ENCODE measurements around the gene ANO2. TPM values are rescaled to one million over a fixed set of nuclear protein-coding genes. Genes with fewer than 3 reads are reported as not detected.

Gene ANO2
- total RNA-seq, 4 donors from 2014 or later, result 4.0 to 17.9 (median 5.1) TPM

DNA sequence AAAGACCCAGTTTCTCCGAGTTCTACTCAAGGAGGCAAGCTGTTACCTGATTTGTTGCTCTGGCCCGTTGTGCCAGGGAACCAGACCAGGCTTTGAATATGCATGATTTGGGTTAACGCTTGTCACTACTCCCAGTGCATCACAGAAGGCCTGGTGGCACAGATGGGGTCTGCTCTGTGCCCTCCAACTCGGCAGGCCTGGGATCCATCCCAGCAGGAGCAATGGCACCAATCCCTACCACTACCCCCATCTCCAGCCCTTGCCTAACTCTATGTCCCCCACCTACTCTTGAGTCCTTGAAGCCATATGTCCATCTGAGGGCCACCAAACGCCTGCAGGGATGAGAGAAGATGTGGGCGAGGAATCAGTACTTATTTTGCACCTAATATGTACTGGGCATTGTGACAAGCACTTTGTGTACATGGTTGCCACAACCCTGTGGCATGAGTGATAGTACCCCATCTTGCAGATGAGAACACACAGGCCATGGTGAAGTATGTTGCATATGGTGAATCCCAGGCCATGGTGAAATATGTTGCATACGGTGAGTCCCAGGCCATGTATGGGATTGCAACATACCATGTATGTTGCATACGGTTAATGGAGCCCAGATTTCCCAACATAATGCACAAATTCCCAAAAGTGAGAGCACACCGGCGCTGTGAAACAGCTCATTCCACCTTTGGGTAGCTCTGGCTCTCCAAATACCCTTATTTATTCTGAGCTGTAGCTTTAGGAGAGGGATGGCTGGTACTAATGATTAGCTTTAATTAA, 410.4 kb downstream of the ANO2 start:
- DNase-seq (ENCODE audit: extremely low spot score), result peak; percentile 83
- intact Hi-C loops (cut with DNase I), result no loop called here
- Histone ChIP-seq H3K27me3 (no peaks in the 10 kb centered on the region), H3K9me3 (peaks cover 0 to 3% (median 0%) of the 10 kb centered on the region in 4 donors), H3K27ac (replicated peaks in 1 of 4) (no peak overlapping the region), H3K36me3 (no peaks in the 10 kb centered on the region), H3K4me1 (no peaks in the 10 kb centered on the region), H3K4me3 (no peak overlapping the region)
- WGBS, result 90% methylated on average over 10 of the region's 10 CpGs
- no peak for TF ChIP-seq EP300 (IDR thresholded peaks at IDR 0.05)
- TF ChIP-seq, protein P1, sequence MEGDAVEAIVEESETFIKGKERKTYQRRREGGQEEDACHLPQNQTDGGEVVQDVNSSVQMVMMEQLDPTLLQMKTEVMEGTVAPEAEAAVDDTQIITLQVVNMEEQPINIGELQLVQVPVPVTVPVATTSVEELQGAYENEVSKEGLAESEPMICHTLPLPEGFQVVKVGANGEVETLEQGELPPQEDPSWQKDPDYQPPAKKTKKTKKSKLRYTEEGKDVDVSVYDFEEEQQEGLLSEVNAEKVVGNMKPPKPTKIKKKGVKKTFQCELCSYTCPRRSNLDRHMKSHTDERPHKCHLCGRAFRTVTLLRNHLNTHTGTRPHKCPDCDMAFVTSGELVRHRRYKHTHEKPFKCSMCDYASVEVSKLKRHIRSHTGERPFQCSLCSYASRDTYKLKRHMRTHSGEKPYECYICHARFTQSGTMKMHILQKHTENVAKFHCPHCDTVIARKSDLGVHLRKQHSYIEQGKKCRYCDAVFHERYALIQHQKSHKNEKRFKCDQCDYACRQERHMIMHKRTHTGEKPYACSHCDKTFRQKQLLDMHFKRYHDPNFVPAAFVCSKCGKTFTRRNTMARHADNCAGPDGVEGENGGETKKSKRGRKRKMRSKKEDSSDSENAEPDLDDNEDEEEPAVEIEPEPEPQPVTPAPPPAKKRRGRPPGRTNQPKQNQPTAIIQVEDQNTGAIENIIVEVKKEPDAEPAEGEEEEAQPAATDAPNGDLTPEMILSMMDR (IDR thresholded peaks at IDR 0.05), result no peak
- no peak for TF ChIP-seq POLR2A (IDR thresholded peaks at IDR 0.05; ENCODE audit: low read depth)
- no peak for TF ChIP-seq POLR2AphosphoS5 (IDR thresholded peaks at IDR 0.05)

DNA sequence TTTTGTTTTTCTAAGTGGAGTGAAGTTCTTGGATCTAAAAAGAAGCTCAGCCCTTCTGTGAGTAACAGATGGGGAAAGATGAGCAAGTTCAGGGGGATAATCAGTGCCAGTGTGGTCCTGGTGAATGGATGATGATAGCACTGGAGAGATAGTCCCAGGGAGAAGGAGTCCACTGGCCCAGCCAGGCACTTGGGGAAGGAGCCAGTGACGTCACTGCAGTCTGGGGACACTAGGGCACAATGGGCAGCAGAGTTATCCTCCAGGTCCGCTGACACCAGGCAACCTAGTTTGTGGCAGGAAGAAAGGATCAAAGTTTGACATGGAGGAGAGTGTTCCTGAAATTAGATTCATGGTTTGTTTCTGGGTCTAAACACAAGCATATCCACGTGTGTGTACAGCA, 411.7 kb downstream of the ANO2 start:
- intact Hi-C loops (cut with DNase I), result no loop called here
- Histone ChIP-seq H3K4me1 (no peaks in the 10 kb centered on the region), H3K4me3 (no peak overlapping the region), H3K27ac (replicated peaks in 1 of 4) (no peak overlapping the region), H3K9me3 (peaks cover 0 to 3% (median 0%) of the 10 kb centered on the region in 4 donors), H3K27me3 (no peaks in the 10 kb centered on the region), H3K36me3 (no peaks in the 10 kb centered on the region)
- 90% methylated on average over 3 of the region's 3 CpGs for WGBS
- TF ChIP-seq POLR2A (IDR thresholded peaks at IDR 0.05; ENCODE audit: low read depth) (no peak), POLR2AphosphoS5 (IDR thresholded peaks at IDR 0.05) (no peak), EP300 (IDR thresholded peaks at IDR 0.05) (no peak)
- TF ChIP-seq, protein P1 (IDR thresholded peaks at IDR 0.05), result no peak
- DNase-seq (ENCODE audit: extremely low spot score), result peak; percentile 62

DNA sequence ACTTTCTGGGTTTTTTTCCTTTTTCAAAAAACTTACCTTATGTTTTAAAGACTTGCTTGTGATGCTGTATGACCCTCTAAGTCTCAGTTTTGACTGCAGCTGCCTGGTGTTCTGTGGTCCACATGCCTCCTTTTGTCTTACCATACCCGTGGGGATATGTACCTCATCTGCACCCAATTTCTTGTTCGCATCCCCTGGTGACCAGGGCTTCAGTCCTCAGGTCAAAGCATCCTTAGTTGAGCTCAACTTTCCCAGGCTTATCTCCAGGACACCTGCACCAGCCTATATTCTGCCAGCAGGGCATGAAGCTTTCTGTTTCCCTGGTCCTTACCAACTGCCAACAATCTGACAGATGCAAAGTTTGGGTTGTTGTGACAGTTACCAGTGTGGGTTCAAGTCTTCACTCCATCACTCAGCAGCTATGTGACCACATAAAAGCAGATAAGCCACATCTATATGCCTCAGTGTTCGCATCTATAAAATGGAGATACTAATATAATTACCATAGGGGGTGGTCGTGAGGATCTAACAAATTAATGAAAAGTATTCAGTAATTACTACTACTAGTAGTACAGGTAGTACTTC, 419.2 kb downstream of the ANO2 start:
- intact Hi-C loops (cut with DNase I), result no loop called here
- no peak for TF ChIP-seq POLR2A (IDR thresholded peaks at IDR 0.05; ENCODE audit: low read depth)
- TF ChIP-seq, protein P1 (IDR thresholded peaks at IDR 0.05), result no peak
- TF ChIP-seq EP300 (IDR thresholded peaks at IDR 0.05), result no peak
- TF ChIP-seq POLR2AphosphoS5 (IDR thresholded peaks at IDR 0.05), result no peak
- no peak overlapping the region for H3K27ac ChIP-seq (replicated peaks in 1 of 4)
- H3K4me1 ChIP-seq, result no peaks in the 10 kb centered on the region
- no peak overlapping the region for H3K4me3 ChIP-seq
- WGBS, result 85% methylated on average over 4 of the region's 4 CpGs
- no peaks in the 10 kb centered on the region for H3K9me3 ChIP-seq
- DNase-seq (ENCODE audit: extremely low spot score), result peak; percentile 78
- no peaks in the 10 kb centered on the region for H3K27me3 ChIP-seq
- H3K36me3 ChIP-seq, result no peaks in the 10 kb centered on the region

DNA sequence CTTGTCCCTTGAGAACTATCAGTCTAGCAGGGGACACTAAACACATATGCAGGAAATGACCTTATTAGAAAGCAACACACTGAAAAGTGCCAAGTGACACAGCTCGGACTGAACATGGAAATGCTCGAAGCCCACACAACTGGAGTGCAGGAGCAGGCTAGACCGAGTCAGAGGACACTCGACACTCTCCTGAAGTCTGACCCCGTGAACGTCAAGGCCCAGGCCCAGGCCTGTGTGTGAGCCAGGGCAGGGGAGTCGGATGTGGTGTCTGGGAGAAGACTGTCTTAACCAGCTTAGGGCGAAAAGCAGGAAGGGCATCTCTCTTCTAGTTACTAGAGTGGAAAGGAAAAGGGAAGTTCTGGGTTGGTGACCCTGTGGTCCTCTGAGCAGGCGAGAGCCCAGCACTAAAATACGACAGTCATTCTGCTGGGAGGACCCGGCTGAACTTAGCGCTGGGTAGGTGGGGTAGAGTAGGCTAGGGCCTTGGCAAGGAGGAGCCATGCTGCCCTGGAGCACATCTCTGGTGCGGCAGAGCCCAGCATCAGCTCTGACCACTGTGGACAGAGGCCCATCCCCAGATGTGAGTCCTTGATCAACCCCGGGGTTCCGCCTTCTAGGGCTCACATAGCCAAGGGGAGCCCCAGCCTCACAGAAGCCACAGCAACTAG, 420.2 kb downstream of the ANO2 start:
- H3K9me3 ChIP-seq, result no peaks in the 10 kb centered on the region
- no peak overlapping the region for H3K27ac ChIP-seq (replicated peaks in 1 of 4)
- H3K4me3 ChIP-seq, result no peak overlapping the region
- intact Hi-C loops (cut with DNase I), result no loop called here
- H3K4me1 ChIP-seq, result no peaks in the 10 kb centered on the region
- no peaks in the 10 kb centered on the region for H3K36me3 ChIP-seq
- peak; percentile 89 for DNase-seq (ENCODE audit: extremely low spot score)
- TF ChIP-seq, protein P1 (IDR thresholded peaks at IDR 0.05), result no peak
- TF ChIP-seq EP300 (IDR thresholded peaks at IDR 0.05) (no peak), POLR2A (IDR thresholded peaks at IDR 0.05; ENCODE audit: low read depth) (no peak), POLR2AphosphoS5 (IDR thresholded peaks at IDR 0.05) (no peak)
- H3K27me3 ChIP-seq, result no peaks in the 10 kb centered on the region
- WGBS, result 87% methylated on average over 15 of the region's 15 CpGs
